T47D (cell line): ENCODE results near the gene CNIH3.

Experiments
- DNase-seq, 2 experiments: peaks; one replicate each; pipeline versions ENCODE4 v3.0.0 to v3.0.0-alpha.2; 2011 to 2012; ENCODE audit warnings: low read depth in 1 of 2, low spot score in 1 of 2
- JUND ChIP-seq: IDR thresholded peaks from 2 replicates; pipeline ENCODE4 v1.6.1; 2012; ENCODE audit warnings: low read depth
- in situ Hi-C: cut with HindIII; loops from 2 replicates; pipeline ENCODE4 v1.10.0; 2016; ENCODE audit warnings: low sequenced_read_pairs, low pct_unique_long_range_greater_than_20kb

The CNIH3 gene

GRCh38 chr1:224592636-224593582 is 23.2 kb upstream of the CNIH3 start:
- DNase-seq, result peak in 1 of 2 experiments; percentile 60
- in situ Hi-C loops, result no loop called here

GRCh38 chr1:224594360-224594759 is 21.8 kb upstream of the CNIH3 start:
- TF ChIP-seq JUND, result no peak
- in situ Hi-C loops, result no loop called here
- DNase-seq, result no peak

More at GRCh38 chr1:224592636-224593582, 23.2 kb upstream of the CNIH3 start:
- TF ChIP-seq JUND, result no peak

- DNase-seq, result no peak
- TF ChIP-seq JUND, result no peak
- in situ Hi-C loops, result no loop called here
Observed at GRCh38 chr1:224594851-224595250, 21.3 kb upstream of the CNIH3 start.

GRCh38 chr1:224605482-224606181 is 10.5 kb upstream of the CNIH3 start:
- DNase-seq, result no peak
- in situ Hi-C loops, result no loop called here
- no peak for TF ChIP-seq JUND

GRCh38 chr1:224607188-224608148 is 8.6 kb upstream of the CNIH3 start:
- no peak for DNase-seq
- in situ Hi-C loops, result no loop called here
- TF ChIP-seq JUND, result no peak

- in situ Hi-C loops, result no loop called here
- no peak for DNase-seq
- TF ChIP-seq JUND, result no peak
Observed at GRCh38 chr1:224609333-224609732, 6.8 kb upstream of the CNIH3 start.

GRCh38 chr1:224612246-224612645 is 3.9 kb upstream of the CNIH3 start:
- no peak for TF ChIP-seq JUND
- DNase-seq, result no peak
- in situ Hi-C loops, result no loop called here

- no peak for DNase-seq
- no peak for TF ChIP-seq JUND
- in situ Hi-C loops, result no loop called here
Observed at GRCh38 chr1:224613486-224613885, 2.6 kb upstream of the CNIH3 start.

- in situ Hi-C loops, result no loop called here
- TF ChIP-seq JUND, result no peak
- DNase-seq, result no peak
Observed at GRCh38 chr1:224616756-224617409, 766 bp downstream of the CNIH3 start.

- in situ Hi-C loops, result no loop called here
- TF ChIP-seq JUND, result no peak
- no peak for DNase-seq
Observed at GRCh38 chr1:224617410-224618355, 1.6 kb downstream of the CNIH3 start.

- no peak for TF ChIP-seq JUND
- no peak for DNase-seq
- in situ Hi-C loops, result no loop called here
Observed at GRCh38 chr1:224619209-224619608, 3.1 kb downstream of the CNIH3 start.
